ENCODE data around the gene OPHN1.

GRCh38 chrX:68307769-68308168 is 125.5 kb downstream of the OPHN1 start:
- TF ChIP-seq EZH2 (IDR thresholded peaks at IDR 0.05; ENCODE audit: low read depth, unreplicated experiment) (no peak), CTCF (conservative IDR thresholded peaks at IDR 0.05; ENCODE audit: low read depth in 2 of 2) (no peak), CREB1 (CRISPR knock-in tag; IDR thresholded peaks at IDR 0.05; ENCODE audit: low read depth) (no peak), NANOG (IDR thresholded peaks at IDR 0.05; ENCODE audit: borderline replicate concordance) (no peak), EZH2phosphoT487 (IDR thresholded peaks at IDR 0.05; ENCODE audit: unreplicated experiment) (no peak)
